NCI-H146 treated with DMSO at 0.1 percent for 48 hours (cell line): ENCODE data around the gene GRIN1.
"Not testable (repeated sequence)": the region's sequence is repeated elsewhere in the genome, so short reads cannot be mapped to it uniquely, and the experiment has no call there.

Experiments used
- DNase-seq: peaks from one replicate; lab custom pipeline; 2025; ENCODE audit not compliant: unreplicated experiment; lab: John Stamatoyannopoulos, UW

GRIN1 gene

GRCh38 chr9:137111788-137112563, 27.0 kb upstream of the GRIN1 start:
- DNase-seq, result no peak

- no peak for DNase-seq
Observed at GRCh38 chr9:137112564-137113384, 26.2 kb upstream of the GRIN1 start.

- DNase-seq, result no peak
Observed at GRCh38 chr9:137113385-137114159, 25.4 kb upstream of the GRIN1 start.

GRCh38 chr9:137114220-137114612, 24.7 kb upstream of the GRIN1 start:
- no peak for DNase-seq

- peak; percentile 6 for DNase-seq
Observed at GRCh38 chr9:137114613-137115393, 24.2 kb upstream of the GRIN1 start, which contains the start of gene DPP7. TSS of gene DPP7 (minus strand) at chr9:137114733. CDS start at chr9:137114713, 20 bp downstream.

- no peak for DNase-seq
Observed at GRCh38 chr9:137115394-137116026, 23.4 kb upstream of the GRIN1 start.

GRCh38 chr9:137116027-137116507, 22.9 kb upstream of the GRIN1 start:
- no peak for DNase-seq

GRCh38 chr9:137116728-137117127, 22.2 kb upstream of the GRIN1 start:
- DNase-seq, result no peak

- no peak for DNase-seq
Observed at GRCh38 chr9:137117269-137117731, 21.7 kb upstream of the GRIN1 start.

- DNase-seq, result not testable (repeated sequence)
Observed at GRCh38 chr9:137118092-137118603, 20.8 kb upstream of the GRIN1 start.

- DNase-seq, result not testable (repeated sequence)
Observed at GRCh38 chr9:137121927-137122795, 16.8 kb upstream of the GRIN1 start.

GRCh38 chr9:137122796-137123467, 16.0 kb upstream of the GRIN1 start:
- not testable (repeated sequence) for DNase-seq

GRCh38 chr9:137123468-137123837, 15.5 kb upstream of the GRIN1 start:
- no peak for DNase-seq

- DNase-seq, result not testable (repeated sequence)
Observed at GRCh38 chr9:137123952-137124462, 14.9 kb upstream of the GRIN1 start.

- DNase-seq, result no peak
Observed at GRCh38 chr9:137126786-137127185, 12.2 kb upstream of the GRIN1 start.

- DNase-seq, result no peak
Observed at GRCh38 chr9:137127301-137128157, 11.4 kb upstream of the GRIN1 start.
